ENCODE data around the gene TNS3. TPM values are rescaled to one million over a fixed set of nuclear protein-coding genes. Genes with fewer than 3 reads are reported as not detected.
A peak's percentile ranks its signal among the peaks of the same experiment; 100 is the strongest.

Gene TNS3
- polyA plus RNA-seq, 3 donors, result 92.4 to 94.7 (median 93.7) TPM

- DNase-seq, result no peak
Measured at GRCh38 chr7:47313564-47313963, 268.3 kb downstream of the TNS3 start.

GRCh38 chr7:47311891-47312290 lies 270.0 kb downstream of the TNS3 start:
- no peak for DNase-seq

GRCh38 chr7:47310020-47310419 lies 271.9 kb downstream of the TNS3 start:
- DNase-seq, result no peak

GRCh38 chr7:47308808-47309207 lies 273.1 kb downstream of the TNS3 start:
- no peak for DNase-seq

GRCh38 chr7:47307311-47307710 lies 274.6 kb downstream of the TNS3 start:
- DNase-seq, result no peak

- no peak for DNase-seq
Measured at GRCh38 chr7:47304727-47305719, 276.9 kb downstream of the TNS3 start.

- no peak for DNase-seq
Measured at GRCh38 chr7:47303695-47304453, 278.0 kb downstream of the TNS3 start.

GRCh38 chr7:47303014-47303694 lies 278.8 kb downstream of the TNS3 start:
- DNase-seq, result no peak

GRCh38 chr7:47302560-47302959 lies 279.4 kb downstream of the TNS3 start:
- no peak for DNase-seq

- DNase-seq, result no peak
Measured at GRCh38 chr7:47301657-47302295, 280.1 kb downstream of the TNS3 start.

- DNase-seq, result no peak
Measured at GRCh38 chr7:47301105-47301477, 280.8 kb downstream of the TNS3 start.

- no peak for DNase-seq
Measured at GRCh38 chr7:47300472-47301104, 281.3 kb downstream of the TNS3 start.

- no peak for DNase-seq
Measured at GRCh38 chr7:47299496-47299895, 282.4 kb downstream of the TNS3 start.

GRCh38 chr7:47298636-47299035 lies 283.3 kb downstream of the TNS3 start:
- DNase-seq, result peak; percentile 9

GRCh38 chr7:47297120-47297519 lies 284.8 kb downstream of the TNS3 start:
- no peak for DNase-seq

GRCh38 chr7:47295606-47296005 lies 286.3 kb downstream of the TNS3 start:
- no peak for DNase-seq

- no peak for DNase-seq
Measured at GRCh38 chr7:47294556-47295222, 287.2 kb downstream of the TNS3 start.

- no peak for DNase-seq
Measured at GRCh38 chr7:47293884-47294555, 287.9 kb downstream of the TNS3 start.

- no peak for DNase-seq
Measured at GRCh38 chr7:47292832-47293309, 289.0 kb downstream of the TNS3 start.

Measured in renal pelvis (tissue), 4 donors.